ENCODE data around the gene EFL1.

The EFL1 gene

GRCh38 chr15:82176542-82176941 is 86.0 kb downstream of the EFL1 start:
- in situ Hi-C loops (cut with HindIII; ENCODE audit: low sequenced_read_pairs), result no loop called here
- H3K4me3 ChIP-seq (ENCODE audit: low read depth, low read length), result no peak overlapping the region
- DNase-seq (ENCODE audit: low read depth, low spot score), result no peak
- TF ChIP-seq, protein P1, sequence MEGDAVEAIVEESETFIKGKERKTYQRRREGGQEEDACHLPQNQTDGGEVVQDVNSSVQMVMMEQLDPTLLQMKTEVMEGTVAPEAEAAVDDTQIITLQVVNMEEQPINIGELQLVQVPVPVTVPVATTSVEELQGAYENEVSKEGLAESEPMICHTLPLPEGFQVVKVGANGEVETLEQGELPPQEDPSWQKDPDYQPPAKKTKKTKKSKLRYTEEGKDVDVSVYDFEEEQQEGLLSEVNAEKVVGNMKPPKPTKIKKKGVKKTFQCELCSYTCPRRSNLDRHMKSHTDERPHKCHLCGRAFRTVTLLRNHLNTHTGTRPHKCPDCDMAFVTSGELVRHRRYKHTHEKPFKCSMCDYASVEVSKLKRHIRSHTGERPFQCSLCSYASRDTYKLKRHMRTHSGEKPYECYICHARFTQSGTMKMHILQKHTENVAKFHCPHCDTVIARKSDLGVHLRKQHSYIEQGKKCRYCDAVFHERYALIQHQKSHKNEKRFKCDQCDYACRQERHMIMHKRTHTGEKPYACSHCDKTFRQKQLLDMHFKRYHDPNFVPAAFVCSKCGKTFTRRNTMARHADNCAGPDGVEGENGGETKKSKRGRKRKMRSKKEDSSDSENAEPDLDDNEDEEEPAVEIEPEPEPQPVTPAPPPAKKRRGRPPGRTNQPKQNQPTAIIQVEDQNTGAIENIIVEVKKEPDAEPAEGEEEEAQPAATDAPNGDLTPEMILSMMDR (IDR thresholded peaks at IDR 0.05; ENCODE audit: low read depth, low read length), result no peak

DNA sequence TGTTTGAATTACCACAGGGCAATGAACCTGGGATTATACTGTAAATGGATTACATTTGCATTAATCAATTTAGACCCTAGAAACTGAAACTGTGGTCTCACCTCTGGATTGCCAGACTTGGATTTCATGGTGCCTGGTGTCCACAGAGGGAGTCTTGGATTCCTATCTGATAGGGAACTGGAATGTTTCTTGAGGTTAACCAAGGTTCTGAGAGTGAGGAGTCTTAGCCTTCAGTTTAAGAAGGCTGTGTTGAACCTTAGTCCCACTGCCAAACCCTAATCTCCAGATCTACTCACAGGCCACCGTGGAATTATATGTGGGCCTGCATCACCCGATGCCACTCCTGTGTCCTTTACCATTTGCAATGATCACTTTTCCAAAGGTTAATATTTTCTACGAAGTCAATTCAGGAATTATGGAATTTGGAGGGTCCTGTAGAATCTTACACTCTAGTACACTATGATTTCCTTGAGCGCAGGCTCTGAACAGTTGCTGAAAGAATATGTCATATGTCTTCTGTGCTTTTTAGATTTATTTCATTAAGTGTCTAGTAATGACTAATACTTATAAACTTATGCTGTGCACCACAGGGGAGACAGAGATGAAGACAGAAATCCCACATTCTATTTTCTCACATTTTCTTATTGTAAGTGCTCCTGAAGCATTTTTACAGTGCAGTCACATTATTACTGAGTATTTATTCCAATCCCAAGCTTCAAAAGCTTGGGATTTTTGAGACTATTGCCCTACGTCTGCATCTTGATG is 87.9 kb downstream of the EFL1 start:
- peak; percentile 47 for DNase-seq (ENCODE audit: low read depth, low spot score)
- TF ChIP-seq, protein P1 (IDR thresholded peaks at IDR 0.05; ENCODE audit: low read depth, low read length), result no peak
- in situ Hi-C loops (cut with HindIII; ENCODE audit: low sequenced_read_pairs), result no loop called here
- H3K4me3 ChIP-seq (ENCODE audit: low read depth, low read length), result no peak overlapping the region

- TF ChIP-seq, protein P1 (IDR thresholded peaks at IDR 0.05; ENCODE audit: low read depth, low read length), result no peak
- DNase-seq (ENCODE audit: low read depth, low spot score), result no peak
- H3K4me3 ChIP-seq (ENCODE audit: low read depth, low read length), result no peak overlapping the region
- in situ Hi-C loops (cut with HindIII; ENCODE audit: low sequenced_read_pairs), result no loop called here
Measured at GRCh38 chr15:82173108-82173507, 89.4 kb downstream of the EFL1 start.

DNA sequence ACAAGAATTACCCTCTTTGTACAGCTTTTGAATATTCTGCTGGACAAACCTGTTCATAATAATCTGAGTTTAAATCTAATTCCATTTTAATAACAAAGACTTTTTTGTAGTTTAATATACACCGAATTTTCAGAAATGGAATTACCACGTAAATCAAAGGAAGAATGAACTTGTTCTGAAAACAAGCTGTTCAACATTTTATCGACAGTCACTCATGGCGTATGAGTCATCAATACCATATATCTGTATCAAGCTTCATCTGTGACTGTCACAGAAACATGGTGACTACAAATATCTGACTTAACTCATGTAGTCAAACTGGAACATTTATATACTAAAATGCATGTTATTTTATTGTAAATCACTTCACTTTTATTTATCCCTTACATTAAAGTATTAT is 90.0 kb downstream of the EFL1 start:
- DNase-seq (ENCODE audit: low read depth, low spot score), result no peak
- TF ChIP-seq, protein P1 (IDR thresholded peaks at IDR 0.05; ENCODE audit: low read depth, low read length), result no peak
- no peak overlapping the region for H3K4me3 ChIP-seq (ENCODE audit: low read depth, low read length)
- in situ Hi-C loops (cut with HindIII; ENCODE audit: low sequenced_read_pairs), result no loop called here

DNA sequence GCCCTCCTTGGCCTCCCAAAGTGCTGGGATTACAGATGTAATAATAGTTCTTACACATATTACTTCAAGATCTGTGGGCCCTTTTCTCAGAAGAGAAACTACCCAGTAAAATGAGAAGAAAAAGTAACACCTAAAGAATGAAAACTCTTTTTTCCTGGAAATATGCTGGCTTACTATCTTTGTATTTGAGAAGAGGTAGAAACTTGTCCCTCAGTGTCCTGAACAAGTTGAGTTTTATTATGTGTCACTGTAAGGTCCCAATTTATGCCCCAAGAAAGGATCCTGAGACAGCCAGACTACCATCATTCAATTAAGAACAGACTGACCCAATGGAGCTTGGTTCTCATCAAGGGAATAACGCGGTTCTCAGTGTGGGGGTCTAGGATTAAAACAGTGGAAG is 93.8 kb downstream of the EFL1 start:
- TF ChIP-seq, protein P1 (IDR thresholded peaks at IDR 0.05; ENCODE audit: low read depth, low read length), result no peak
- in situ Hi-C loops (cut with HindIII; ENCODE audit: low sequenced_read_pairs), result no loop called here
- H3K4me3 ChIP-seq (ENCODE audit: low read depth, low read length), result no peak overlapping the region
- no peak for DNase-seq (ENCODE audit: low read depth, low spot score)

- in situ Hi-C loops (cut with HindIII; ENCODE audit: low sequenced_read_pairs), result no loop called here
- TF ChIP-seq, protein P1 (IDR thresholded peaks at IDR 0.05; ENCODE audit: low read depth, low read length), result no peak
- H3K4me3 ChIP-seq (ENCODE audit: low read depth, low read length), result no peak overlapping the region
- no peak for DNase-seq (ENCODE audit: low read depth, low spot score)
Measured at GRCh38 chr15:82168296-82168695, 94.2 kb downstream of the EFL1 start.

Measured in astrocyte of the spinal cord (primary cell).